Loucy (cell line): ENCODE results near the gene RASA1.

ENCODE experiments used
- EZH2phosphoT487 ChIP-seq: fragments of 200-600 bp; IDR thresholded peaks from 2 replicates; pipeline ENCODE4 v1.6.1; 2018; ENCODE audit warnings: antibody characterized with exemption, mild to moderate bottlenecking, moderate library complexity, borderline replicate concordance
- TF ChIP-seq, protein P1 (sequence below): fragments of 200-600 bp; sonication (generic); conservative IDR thresholded peaks from 2 replicates; pipeline ENCODE4 v1.5.1; 2014; ENCODE audit warnings: mild to moderate bottlenecking, antibody characterized with exemption, low read length

DNA sequence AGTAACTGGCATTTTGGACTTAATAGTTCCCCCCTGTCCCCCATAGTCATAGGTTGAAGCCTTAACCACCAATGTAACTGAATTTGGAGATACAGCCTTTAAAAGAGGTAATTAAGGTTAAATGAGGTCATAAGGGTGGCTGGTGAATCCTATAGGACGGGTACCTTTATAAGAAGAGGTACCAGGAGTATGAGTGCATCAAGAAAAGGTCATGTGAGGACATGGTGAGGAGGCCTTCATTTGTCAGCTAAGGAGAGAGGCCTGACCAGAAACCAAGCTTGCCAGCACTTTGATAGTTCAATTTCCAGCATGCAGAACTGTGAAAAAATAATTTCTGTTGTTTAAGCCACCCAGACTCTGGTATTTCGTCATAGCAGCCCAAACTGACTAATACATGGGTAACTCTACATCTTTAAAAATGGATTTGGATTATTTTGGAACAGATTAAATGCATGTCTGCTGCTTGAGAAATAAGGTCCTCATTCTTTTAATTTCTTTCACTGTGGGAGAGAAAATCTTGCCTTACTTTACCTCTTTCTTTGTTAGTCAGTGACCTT lies 9.7 kb downstream of the RASA1 start:
- TF ChIP-seq, protein P1, sequence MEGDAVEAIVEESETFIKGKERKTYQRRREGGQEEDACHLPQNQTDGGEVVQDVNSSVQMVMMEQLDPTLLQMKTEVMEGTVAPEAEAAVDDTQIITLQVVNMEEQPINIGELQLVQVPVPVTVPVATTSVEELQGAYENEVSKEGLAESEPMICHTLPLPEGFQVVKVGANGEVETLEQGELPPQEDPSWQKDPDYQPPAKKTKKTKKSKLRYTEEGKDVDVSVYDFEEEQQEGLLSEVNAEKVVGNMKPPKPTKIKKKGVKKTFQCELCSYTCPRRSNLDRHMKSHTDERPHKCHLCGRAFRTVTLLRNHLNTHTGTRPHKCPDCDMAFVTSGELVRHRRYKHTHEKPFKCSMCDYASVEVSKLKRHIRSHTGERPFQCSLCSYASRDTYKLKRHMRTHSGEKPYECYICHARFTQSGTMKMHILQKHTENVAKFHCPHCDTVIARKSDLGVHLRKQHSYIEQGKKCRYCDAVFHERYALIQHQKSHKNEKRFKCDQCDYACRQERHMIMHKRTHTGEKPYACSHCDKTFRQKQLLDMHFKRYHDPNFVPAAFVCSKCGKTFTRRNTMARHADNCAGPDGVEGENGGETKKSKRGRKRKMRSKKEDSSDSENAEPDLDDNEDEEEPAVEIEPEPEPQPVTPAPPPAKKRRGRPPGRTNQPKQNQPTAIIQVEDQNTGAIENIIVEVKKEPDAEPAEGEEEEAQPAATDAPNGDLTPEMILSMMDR = no peak
- no peak for TF ChIP-seq EZH2phosphoT487
